Embryonic facial prominence (tissue), 1 donor: ENCODE measurements around the gene ADAM15.

ENCODE experiments used
- DNase-seq: peaks from one replicate; pipeline ENCODE4 v3.0.0-alpha.2; 2016; ENCODE audit errors: extremely low spot score

The ADAM15 gene

GRCh38 chr1:155032886-155033285 is 18.2 kb upstream of the ADAM15 start:
- DNase-seq: no peak

GRCh38 chr1:155033524-155033923 is 17.6 kb upstream of the ADAM15 start, which contains the start of the genes DCST1 and DCST2:
Gene DCST1 (plus strand): TSS chr1:155033824. CDS start chr1:155034037, 213 bp downstream.
Gene DCST2 (minus strand): TSS chr1:155033781. CDS start chr1:155033701, 80 bp downstream.
- no peak for DNase-seq

GRCh38 chr1:155034318-155035208 is 16.6 kb upstream of the ADAM15 start:
- no peak for DNase-seq

GRCh38 chr1:155035936-155036335 is 15.2 kb upstream of the ADAM15 start:
- DNase-seq: no peak

GRCh38 chr1:155037043-155037442 is 14.1 kb upstream of the ADAM15 start:
- no peak for DNase-seq

GRCh38 chr1:155037851-155038441 is 13.2 kb upstream of the ADAM15 start:
- no peak for DNase-seq

GRCh38 chr1:155038602-155039307 is 12.4 kb upstream of the ADAM15 start:
- DNase-seq: no peak

GRCh38 chr1:155039308-155039669 is 11.8 kb upstream of the ADAM15 start:
- DNase-seq: no peak

- no peak for DNase-seq
Measured at GRCh38 chr1:155040358-155041093, 10.6 kb upstream of the ADAM15 start.

GRCh38 chr1:155042789-155043188 is 8.3 kb upstream of the ADAM15 start:
- DNase-seq: no peak

GRCh38 chr1:155043301-155043702 is 7.8 kb upstream of the ADAM15 start:
- no peak for DNase-seq

GRCh38 chr1:155043793-155044192 is 7.3 kb upstream of the ADAM15 start:
- no peak for DNase-seq

GRCh38 chr1:155044365-155044764 is 6.8 kb upstream of the ADAM15 start:
- no peak for DNase-seq

GRCh38 chr1:155044812-155045657 is 6.1 kb upstream of the ADAM15 start:
- DNase-seq: no peak

- DNase-seq: no peak
Measured at GRCh38 chr1:155048449-155049334, 2.4 kb upstream of the ADAM15 start.

- DNase-seq: no peak
Measured at GRCh38 chr1:155049651-155050559, 1.2 kb upstream of the ADAM15 start.

- DNase-seq: no peak
Measured at GRCh38 chr1:155051342-155051776, 243 bp downstream of the ADAM15 start.

- DNase-seq: no peak
Measured at GRCh38 chr1:155051777-155052398, 772 bp downstream of the ADAM15 start.
